Neuronal stem cell (in vitro differentiated cells): Measurements from ENCODE around the gene BRI3.

Source experiments
- DNase-seq: peaks from one replicate; pipeline ENCODE4 v3.0.0-alpha.2; 2013; ENCODE audit warnings: low spot score
- H2AFZ ChIP-seq: one replicate; pipeline ENCODE4 v1.6.1; 2013; ENCODE audit warnings: mild to moderate bottlenecking, low read length, inconsistent platforms
- H2AK5ac ChIP-seq: 2 replicates; pipeline ENCODE4 v1.6.1; 2013; ENCODE audit warnings: low read depth, mild to moderate bottlenecking, inconsistent platforms, low read length, moderate library complexity, mixed read lengths
- H2BK120ac ChIP-seq: 2 replicates; pipeline ENCODE4 v1.6.1; 2013; ENCODE audit warnings: low read depth, mild to moderate bottlenecking, inconsistent platforms, low read length, moderate library complexity, mixed read lengths
- H2BK12ac ChIP-seq: one replicate; pipeline ENCODE4 v1.6.1; 2013; ENCODE audit warnings: low read length, inconsistent platforms
- H2BK15ac ChIP-seq: 2 replicates; pipeline ENCODE4 v1.6.1; 2013; ENCODE audit warnings: mild to moderate bottlenecking, low read length, inconsistent platforms, mixed read lengths
- H2BK5ac ChIP-seq: one replicate; pipeline ENCODE4 v1.6.1; 2013; ENCODE audit warnings: inconsistent platforms, mild to moderate bottlenecking, low read length, moderate library complexity
- H3K14ac ChIP-seq: one replicate; pipeline ENCODE4 v1.6.1; 2013; ENCODE audit warnings: low read length, inconsistent platforms
- H3K18ac ChIP-seq: 2 replicates; pipeline ENCODE4 v1.6.1; 2013; ENCODE audit warnings: low read length, inconsistent platforms
- H3K23ac ChIP-seq: 2 replicates; pipeline ENCODE4 v1.6.1; 2013; ENCODE audit warnings: low read depth, mild to moderate bottlenecking, mixed read lengths, low read length, inconsistent platforms; ENCODE audit not compliant: poor library complexity
- H3K27ac ChIP-seq: replicated peaks from 3 replicates; pipeline ENCODE4 v1.5.1; 2013; ENCODE audit warnings: low read length, inconsistent platforms
- H3K27me3 ChIP-seq, 3 experiments: 2 replicates each; pipeline ENCODE4 v1.6.1; 2013; ENCODE audit warnings: low read length in 3 of 3, mild to moderate bottlenecking in 2 of 3, inconsistent platforms in 1 of 3, low read depth in 1 of 3, mixed read lengths in 1 of 3, moderate library complexity in 1 of 3; ENCODE audit not compliant: control insufficient read depth in 3 of 3, insufficient read depth in 3 of 3
- H3K36me3 ChIP-seq, 2 donors: replicated peaks in 1 of 2; 2 replicates each; pipeline ENCODE4 v1.6.1; 2013; ENCODE audit warnings: low read length in 2 of 2; ENCODE audit not compliant: control insufficient read depth in 2 of 2, insufficient read depth in 2 of 2
- H3K4ac ChIP-seq: 2 replicates; pipeline ENCODE4 v1.6.1; 2013; ENCODE audit warnings: inconsistent platforms, mild to moderate bottlenecking, low read length, moderate library complexity
- H3K4me1 ChIP-seq, 2 donors: 1 replicate in 1 of 2; 2 replicates in 1 of 2; pipeline ENCODE4 v1.6.1; 2013; ENCODE audit warnings: low read length in 2 of 2, low read depth in 1 of 2; ENCODE audit not compliant: control insufficient read depth in 2 of 2, insufficient read depth in 1 of 2
- H3K4me2 ChIP-seq: one replicate; pipeline ENCODE4 v1.6.1; 2013; ENCODE audit warnings: mild to moderate bottlenecking, low read length, inconsistent platforms; ENCODE audit not compliant: insufficient read depth, poor library complexity, severe bottlenecking
- H3K4me3 ChIP-seq, 2 donors: 2 replicates each; pipeline ENCODE4 v1.5.1; 2013; ENCODE audit warnings: low read length in 2 of 2, mild to moderate bottlenecking in 2 of 2, inconsistent platforms in 1 of 2, moderate library complexity in 1 of 2
- H3K79me1 ChIP-seq: one replicate; pipeline ENCODE4 v1.6.1; 2013; ENCODE audit warnings: low read depth, mild to moderate bottlenecking, inconsistent platforms, low read length, moderate library complexity
- H3K9ac ChIP-seq: one replicate; pipeline ENCODE4 v1.6.1; 2013; ENCODE audit warnings: mild to moderate bottlenecking, low read depth, low read length, inconsistent platforms; ENCODE audit not compliant: poor library complexity
- H3K9me3 ChIP-seq, 2 donors: replicated peaks in 1 of 2; 2 replicates each; pipeline versions ENCODE3 to v1.6.1; 2013; ENCODE audit warnings: low read length in 2 of 2, mild to moderate bottlenecking in 2 of 2, inconsistent platforms in 1 of 2, low read depth in 1 of 2, mixed read lengths in 1 of 2, moderate library complexity in 1 of 2; ENCODE audit not compliant: control insufficient read depth in 2 of 2, insufficient read depth in 1 of 2
- H4K8ac ChIP-seq: one replicate; pipeline ENCODE4 v1.6.1; 2013; ENCODE audit warnings: low read depth, mild to moderate bottlenecking, inconsistent platforms, low read length, moderate library complexity
- H4K91ac ChIP-seq: one replicate; pipeline ENCODE4 v1.6.1; 2013; ENCODE audit warnings: low read length, low read depth, mild to moderate bottlenecking, inconsistent platforms; ENCODE audit not compliant: poor library complexity
- WGBS, 2 donors: extraction: QIAGEN DNeasy Blood & Tissue Kit; methylation state at CpG; one replicate each; pipeline ENCODE4 v1.1.7; 2013; ENCODE audit warnings: missing lambda C conversion rate in 2 of 2, mixed read lengths in 1 of 2; ENCODE audit not compliant: insufficient read length in 2 of 2, insufficient replicate concordance in 1 of 2; ENCODE audit errors: extremely low coverage in 2 of 2; 5-methylcytosine and 5-hydroxymethylcytosine counted together

The BRI3 gene

DNA sequence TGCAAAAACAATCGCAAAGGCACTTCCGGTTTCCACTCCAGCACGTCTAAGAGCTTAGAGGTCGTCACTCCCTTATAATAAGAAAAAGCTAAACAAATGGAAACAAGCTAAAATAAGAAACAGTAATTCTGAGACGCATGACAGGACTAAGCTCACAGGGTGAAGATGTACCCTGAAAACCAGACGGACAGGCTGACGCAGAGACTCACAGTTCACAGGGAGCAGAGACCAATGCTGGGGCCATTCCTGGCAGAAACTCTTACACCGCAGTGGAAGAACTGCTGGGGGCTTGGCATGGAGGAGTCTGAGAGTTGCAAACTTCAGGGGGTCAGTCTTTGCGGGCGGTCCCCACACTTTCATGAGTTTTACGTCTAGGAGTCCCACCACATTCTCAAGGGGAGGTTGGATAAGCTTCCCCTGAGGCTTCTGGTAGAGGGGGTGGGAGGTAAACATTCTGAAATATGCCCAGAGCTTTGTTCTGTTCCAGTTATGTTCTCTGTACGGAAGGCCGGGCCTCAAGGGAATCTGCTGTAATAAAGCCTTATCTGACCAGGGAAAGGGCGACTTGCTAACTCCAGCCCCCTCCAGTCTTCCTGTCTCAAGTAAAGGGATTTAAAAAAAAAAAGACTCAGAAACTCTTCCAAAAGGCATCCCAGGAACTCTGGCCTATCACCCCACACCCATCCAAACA, 47.8 kb downstream of the BRI3 start:
- H3K18ac ChIP-seq: no peak overlapping the region
- H3K27me3 ChIP-seq: peaks cover 0 to 3% (median 0%) of the 10 kb centered on the region in 3 experiments
- no peak for DNase-seq
- no peak overlapping the region for H2BK12ac ChIP-seq
- H3K4me3 ChIP-seq: no peak overlapping the region
- H3K4ac ChIP-seq: no peak overlapping the region
- H3K9me3 ChIP-seq: peaks cover 0 to 3% of the 10 kb centered on the region in 2 donors
- no peak overlapping the region for H3K23ac ChIP-seq
- no peak overlapping the region for H3K9ac ChIP-seq
- H4K8ac ChIP-seq: no peak overlapping the region
- peaks cover 0 to 1% of the 10 kb centered on the region in 2 donors for H3K4me1 ChIP-seq
- no peak overlapping the region for H2BK15ac ChIP-seq
- no peak overlapping the region for H2BK120ac ChIP-seq
- no peaks in the 10 kb centered on the region for H3K36me3 ChIP-seq
- no peak overlapping the region for H4K91ac ChIP-seq
- H3K4me2 ChIP-seq: no peak overlapping the region
- WGBS, 2 donors: no CpG with 5 or more reads among the region's 14 CpGs
- H2AK5ac ChIP-seq: no peak overlapping the region
- no peak overlapping the region for H2BK5ac ChIP-seq
- H3K79me1 ChIP-seq: peaks cover 2% of the 10 kb centered on the region
- no peak overlapping the region for H3K27ac ChIP-seq
- H3K14ac ChIP-seq: no peak overlapping the region
- H2AFZ ChIP-seq: no peak overlapping the region

DNA sequence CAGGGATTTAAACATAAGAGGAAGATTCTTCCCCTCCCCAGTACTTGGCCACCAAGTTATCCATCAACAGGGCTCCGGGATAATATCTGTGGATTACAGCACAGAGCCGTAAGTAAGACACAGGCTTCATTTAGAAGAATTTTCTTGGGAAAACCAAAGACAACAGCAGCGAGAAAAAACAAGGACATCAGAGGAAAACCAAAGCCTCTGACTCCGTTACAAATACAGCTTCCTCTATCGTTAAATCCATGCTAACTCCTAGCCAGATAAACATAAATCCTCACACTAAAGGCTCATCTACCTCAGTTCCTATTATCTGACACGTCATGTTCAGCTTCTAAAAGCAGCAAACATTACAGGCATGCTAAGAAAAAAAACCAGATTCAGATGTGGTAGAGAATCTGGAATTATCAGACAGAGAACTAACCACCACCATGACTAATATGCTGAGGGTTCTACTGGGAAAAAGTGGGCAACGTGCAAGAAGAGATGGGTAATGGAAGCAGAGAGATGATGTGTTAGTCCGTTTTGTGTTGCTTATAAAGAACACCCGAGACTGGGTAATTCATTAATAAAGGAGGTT, 48.4 kb downstream of the BRI3 start:
- peaks cover 0 to 3% (median 0%) of the 10 kb centered on the region in 3 experiments for H3K27me3 ChIP-seq

DNA sequence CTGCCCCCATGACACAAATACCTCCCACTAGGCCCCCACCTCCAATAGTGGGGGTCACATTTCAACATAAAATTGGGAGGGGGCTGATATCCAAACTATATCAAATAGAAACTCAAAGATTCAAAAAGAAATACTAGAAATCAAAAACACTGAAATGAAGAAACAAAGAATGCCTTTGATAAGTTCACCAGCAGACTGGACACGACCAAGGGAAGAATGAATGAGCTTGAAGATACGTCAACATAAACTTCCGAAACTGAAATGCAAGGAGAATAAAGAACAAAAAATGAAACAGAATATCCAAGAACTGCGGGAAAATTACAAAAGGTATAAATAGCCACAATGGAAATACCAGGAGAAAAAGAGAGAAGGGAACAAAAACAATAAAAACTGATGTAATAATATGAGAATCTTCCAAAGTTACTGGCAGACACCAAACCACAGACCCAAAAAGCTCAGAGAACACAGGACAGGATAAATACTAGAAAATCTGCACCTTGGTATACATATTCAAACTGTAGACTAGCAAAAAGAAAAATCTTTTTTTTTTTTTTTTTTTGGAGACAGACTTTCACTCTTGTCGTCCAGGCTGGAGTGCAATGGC, 49.5 kb downstream of the BRI3 start:
- H3K18ac ChIP-seq: no peak overlapping the region
- no peak overlapping the region for H2BK120ac ChIP-seq
- H3K27me3 ChIP-seq: peaks cover 0 to 3% (median 0%) of the 10 kb centered on the region in 3 experiments
- no peak overlapping the region for H3K14ac ChIP-seq
- no peak overlapping the region for H3K23ac ChIP-seq
- H2BK15ac ChIP-seq: no peak overlapping the region
- H3K4me2 ChIP-seq: no peak overlapping the region
- H3K36me3 ChIP-seq: no peaks in the 10 kb centered on the region
- no peak overlapping the region for H2BK12ac ChIP-seq
- H2AFZ ChIP-seq: no peak overlapping the region
- no peak for DNase-seq
- H3K9ac ChIP-seq: no peak overlapping the region
- peaks cover 2% of the 10 kb centered on the region for H3K79me1 ChIP-seq
- no peak overlapping the region for H4K91ac ChIP-seq
- no peak overlapping the region for H4K8ac ChIP-seq
- H3K4ac ChIP-seq: no peak overlapping the region
- no peak overlapping the region for H3K27ac ChIP-seq
- no peak overlapping the region for H3K4me3 ChIP-seq
- peaks cover 0 to 3% of the 10 kb centered on the region in 2 donors for H3K9me3 ChIP-seq
- no CpG with 5 or more reads among the region's 5 CpGs for WGBS, 2 donors
- H2AK5ac ChIP-seq: no peak overlapping the region
- H3K4me1 ChIP-seq: peaks cover 0 to 1% of the 10 kb centered on the region in 2 donors
- no peak overlapping the region for H2BK5ac ChIP-seq

More for the DNA sequence above, 48.4 kb downstream of the BRI3 start:
- H3K14ac ChIP-seq: no peak overlapping the region
- no peak overlapping the region for H2BK15ac ChIP-seq
- H4K91ac ChIP-seq: no peak overlapping the region
- peaks cover 0 to 1% of the 10 kb centered on the region in 2 donors for H3K4me1 ChIP-seq
- H4K8ac ChIP-seq: no peak overlapping the region
- no peak overlapping the region for H3K23ac ChIP-seq
- H3K79me1 ChIP-seq: peaks cover 2% of the 10 kb centered on the region
- H3K4me3 ChIP-seq: no peak overlapping the region
- no peak for DNase-seq
- WGBS, 2 donors: no CpG with 5 or more reads among the region's 9 CpGs
- H3K27ac ChIP-seq: no peak overlapping the region
- no peak overlapping the region for H2AFZ ChIP-seq
- no peak overlapping the region for H3K18ac ChIP-seq
- no peak overlapping the region for H2BK120ac ChIP-seq
- H2AK5ac ChIP-seq: no peak overlapping the region
- no peak overlapping the region for H2BK5ac ChIP-seq
- no peak overlapping the region for H2BK12ac ChIP-seq
- H3K4ac ChIP-seq: no peak overlapping the region
- no peaks in the 10 kb centered on the region for H3K36me3 ChIP-seq
- H3K4me2 ChIP-seq: no peak overlapping the region
- H3K9me3 ChIP-seq: peaks cover 0 to 3% of the 10 kb centered on the region in 2 donors
- H3K9ac ChIP-seq: no peak overlapping the region

DNA sequence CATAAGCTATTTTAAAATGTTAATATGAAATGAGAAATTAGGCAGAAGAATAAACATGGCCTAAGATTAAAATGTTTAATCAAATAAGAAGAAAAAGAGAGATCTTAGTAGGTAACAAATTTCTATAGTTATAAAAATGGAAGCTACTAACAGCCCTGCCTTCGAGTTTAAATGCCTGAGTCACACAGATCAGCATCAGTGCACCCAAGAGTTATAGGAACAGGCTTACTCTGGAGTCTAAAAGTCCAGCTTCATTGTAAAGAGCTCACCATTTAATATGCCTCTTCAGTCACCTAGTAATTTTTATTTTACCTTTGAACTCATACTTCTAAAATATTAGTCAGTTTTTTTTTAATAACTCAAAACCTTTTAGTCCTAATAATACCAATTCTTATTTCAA, 52.6 kb downstream of the BRI3 start:
- Histone ChIP-seq H3K79me1 (peaks cover 2% of the 10 kb centered on the region), H3K23ac (no peak overlapping the region), H3K4ac (no peak overlapping the region), H4K8ac (no peak overlapping the region), H2AFZ (no peak overlapping the region), H3K4me1 (peaks cover 0 to 1% of the 10 kb centered on the region in 2 donors), H3K18ac (no peak overlapping the region), H3K9me3 (peaks cover 0 to 3% of the 10 kb centered on the region in 2 donors), H2BK120ac (no peak overlapping the region), H2BK15ac (no peak overlapping the region), H3K4me3 (no peak overlapping the region), H3K27ac (no peak overlapping the region), H2AK5ac (no peak overlapping the region), H3K4me2 (no peak overlapping the region), H4K91ac (no peak overlapping the region), H3K27me3 (no peaks in the 10 kb centered on the region), H2BK12ac (no peak overlapping the region), H3K36me3 (no peaks in the 10 kb centered on the region), H2BK5ac (no peak overlapping the region), H3K14ac (no peak overlapping the region), H3K9ac (no peak overlapping the region)
- no peak for DNase-seq
- no CpG with 5 or more reads among the region's 1 CpG for WGBS, 2 donors
